ENCODE measurements around the gene RNF34.

DNA sequence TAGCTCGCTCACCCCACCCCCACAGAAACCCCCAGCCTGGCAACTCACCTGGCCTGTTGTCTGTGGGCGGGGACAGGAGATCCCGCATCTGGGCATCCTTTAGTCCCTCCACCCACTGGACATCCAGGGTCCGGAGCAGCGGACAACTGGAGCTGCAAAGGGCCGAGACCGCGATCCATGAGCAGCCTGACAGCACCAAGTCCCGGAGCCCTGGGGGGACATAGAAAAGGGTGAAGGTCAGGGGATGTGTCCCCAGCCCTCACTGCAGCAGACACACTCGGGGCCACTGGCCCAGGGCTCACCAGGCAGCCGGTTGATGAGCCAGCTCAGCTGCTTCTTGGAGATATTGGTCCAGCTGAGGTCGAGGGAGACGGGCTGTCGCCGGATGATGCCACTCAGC, 40.9 kb downstream of the RNF34 start:
- TF ChIP-seq, protein P1, sequence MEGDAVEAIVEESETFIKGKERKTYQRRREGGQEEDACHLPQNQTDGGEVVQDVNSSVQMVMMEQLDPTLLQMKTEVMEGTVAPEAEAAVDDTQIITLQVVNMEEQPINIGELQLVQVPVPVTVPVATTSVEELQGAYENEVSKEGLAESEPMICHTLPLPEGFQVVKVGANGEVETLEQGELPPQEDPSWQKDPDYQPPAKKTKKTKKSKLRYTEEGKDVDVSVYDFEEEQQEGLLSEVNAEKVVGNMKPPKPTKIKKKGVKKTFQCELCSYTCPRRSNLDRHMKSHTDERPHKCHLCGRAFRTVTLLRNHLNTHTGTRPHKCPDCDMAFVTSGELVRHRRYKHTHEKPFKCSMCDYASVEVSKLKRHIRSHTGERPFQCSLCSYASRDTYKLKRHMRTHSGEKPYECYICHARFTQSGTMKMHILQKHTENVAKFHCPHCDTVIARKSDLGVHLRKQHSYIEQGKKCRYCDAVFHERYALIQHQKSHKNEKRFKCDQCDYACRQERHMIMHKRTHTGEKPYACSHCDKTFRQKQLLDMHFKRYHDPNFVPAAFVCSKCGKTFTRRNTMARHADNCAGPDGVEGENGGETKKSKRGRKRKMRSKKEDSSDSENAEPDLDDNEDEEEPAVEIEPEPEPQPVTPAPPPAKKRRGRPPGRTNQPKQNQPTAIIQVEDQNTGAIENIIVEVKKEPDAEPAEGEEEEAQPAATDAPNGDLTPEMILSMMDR (IDR thresholded peaks at IDR 0.05; ENCODE audit: insufficient read depth, low read length, poor library complexity, severe bottlenecking): no peak
- no peak for TF ChIP-seq EZH2phosphoT487 (conservative IDR thresholded peaks at IDR 0.05; ENCODE audit: low read length)

All from SU-DHL-6 (cell line).